Right hindlimb (tissue), 1 donor: Measurements from ENCODE around the gene NOL4L.

Source experiments
- DNase-seq: peaks from one replicate; pipeline ENCODE4 v3.0.0-alpha.2; 2018

The NOL4L gene

DNA sequence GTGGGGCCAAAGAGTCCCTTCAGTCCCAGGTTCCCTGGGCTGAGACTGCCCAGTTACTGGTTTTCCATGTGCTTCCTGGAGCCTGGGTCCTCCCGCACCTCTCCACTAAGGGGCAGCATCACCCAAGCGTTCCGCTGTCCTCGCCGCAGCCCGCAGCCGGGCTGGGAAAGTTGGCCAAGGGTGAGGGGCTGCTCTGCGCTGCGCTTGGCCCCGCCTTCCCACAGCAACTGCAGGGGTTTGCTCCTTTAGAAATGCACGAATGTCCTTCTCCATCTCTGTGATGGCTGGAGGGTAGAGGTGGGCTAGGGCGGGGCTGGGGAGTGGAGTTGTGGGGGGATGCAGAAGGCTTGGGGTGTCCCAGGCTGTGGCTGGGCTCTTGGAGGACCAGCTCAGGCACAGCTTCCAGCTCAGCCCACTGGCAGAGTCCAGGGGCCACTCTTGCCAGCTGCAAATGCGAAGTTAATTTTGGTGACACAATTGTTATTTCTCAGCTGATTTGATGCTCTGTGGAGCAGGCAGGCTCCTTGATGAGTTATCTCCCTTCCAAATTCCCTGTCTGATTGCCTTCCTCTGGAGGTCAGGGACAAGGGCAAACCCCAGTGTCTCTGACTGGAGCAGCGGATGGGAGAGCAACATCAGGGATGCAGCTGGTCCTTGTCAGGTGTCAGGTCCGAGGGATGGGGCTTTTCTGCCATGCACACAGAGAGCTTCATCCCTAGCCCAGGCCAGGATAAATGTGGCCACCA, 63.2 kb downstream of the NOL4L start:
- peak; percentile 86 for DNase-seq

DNA sequence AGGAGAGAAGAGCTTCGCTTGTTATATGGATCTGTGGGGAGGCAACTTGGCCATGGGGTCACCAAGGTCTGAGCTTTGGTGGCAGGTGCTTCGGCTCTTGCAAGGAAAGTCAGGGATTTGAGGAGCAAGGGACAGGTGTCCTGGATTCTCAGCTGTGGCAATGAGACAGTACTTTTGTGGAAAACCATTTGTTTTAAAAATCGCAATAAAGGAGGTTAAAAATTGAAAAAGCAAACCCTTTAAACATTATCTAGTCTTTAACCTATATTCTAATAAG, 64.3 kb downstream of the NOL4L start:
- no peak for DNase-seq

- DNase-seq, result no peak
Observed at GRCh38 chr20:32519381-32519730, 65.8 kb downstream of the NOL4L start.

DNA sequence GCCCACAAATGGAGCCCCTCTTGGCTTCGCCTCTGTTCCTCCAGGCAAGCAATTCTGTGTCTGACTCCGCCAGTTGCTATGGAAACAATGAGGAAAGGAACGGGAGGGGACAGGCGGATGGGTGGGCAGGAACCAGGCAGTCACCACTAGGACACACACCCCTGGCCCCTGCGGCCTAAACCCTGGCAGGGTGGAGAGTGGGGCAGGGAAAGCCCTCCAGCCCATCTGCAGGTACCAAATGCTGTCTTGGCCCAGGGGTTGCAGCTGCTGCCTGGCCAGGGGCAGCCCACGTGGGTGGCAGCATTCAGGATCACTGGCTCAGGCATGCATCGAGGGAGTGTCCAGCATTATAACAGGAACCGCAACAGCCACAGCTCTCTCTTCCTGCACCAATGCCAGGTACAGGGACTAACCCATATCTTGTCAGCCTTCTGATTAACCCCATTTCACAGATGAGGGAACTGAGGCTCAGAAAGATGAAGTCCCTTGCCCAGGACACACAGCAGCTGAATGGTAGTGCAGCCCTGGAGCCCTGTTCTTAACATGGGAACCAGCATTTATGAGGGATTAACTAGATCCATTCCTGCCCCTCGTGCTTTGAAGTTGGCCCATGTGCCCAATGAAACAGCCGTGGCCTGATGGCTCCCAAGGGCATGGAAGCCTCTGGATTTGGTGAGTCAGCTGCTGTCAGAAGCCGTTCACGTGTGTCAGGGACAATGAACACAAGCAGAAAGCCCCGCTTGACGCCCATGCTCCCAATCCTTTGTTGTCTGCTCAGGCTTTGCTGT, 66.3 kb downstream of the NOL4L start:
- no peak for DNase-seq

- no peak for DNase-seq
Observed at GRCh38 chr20:32517914-32518592, 67.1 kb downstream of the NOL4L start.

DNA sequence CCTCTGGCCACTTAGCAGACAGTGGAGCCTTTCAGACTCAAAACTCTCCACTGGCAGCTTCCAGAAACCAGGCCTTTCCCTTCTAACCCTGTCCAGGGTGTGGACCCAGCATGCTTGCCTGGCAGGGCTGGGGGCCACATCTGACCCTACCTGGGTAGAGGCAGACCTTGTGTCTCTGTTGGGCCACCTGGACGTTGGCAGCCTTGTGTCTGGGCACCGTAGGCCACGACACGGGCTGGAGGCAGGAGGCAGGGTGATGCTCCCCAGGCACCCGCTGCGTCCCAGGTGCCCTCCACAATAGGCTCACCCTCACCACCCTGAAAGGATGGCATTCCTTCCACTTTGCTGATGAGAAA, 67.6 kb downstream of the NOL4L start:
- no peak for DNase-seq

- DNase-seq, result peak; percentile 44
Observed at GRCh38 chr20:32516583-32517517, 68.3 kb downstream of the NOL4L start.

DNA sequence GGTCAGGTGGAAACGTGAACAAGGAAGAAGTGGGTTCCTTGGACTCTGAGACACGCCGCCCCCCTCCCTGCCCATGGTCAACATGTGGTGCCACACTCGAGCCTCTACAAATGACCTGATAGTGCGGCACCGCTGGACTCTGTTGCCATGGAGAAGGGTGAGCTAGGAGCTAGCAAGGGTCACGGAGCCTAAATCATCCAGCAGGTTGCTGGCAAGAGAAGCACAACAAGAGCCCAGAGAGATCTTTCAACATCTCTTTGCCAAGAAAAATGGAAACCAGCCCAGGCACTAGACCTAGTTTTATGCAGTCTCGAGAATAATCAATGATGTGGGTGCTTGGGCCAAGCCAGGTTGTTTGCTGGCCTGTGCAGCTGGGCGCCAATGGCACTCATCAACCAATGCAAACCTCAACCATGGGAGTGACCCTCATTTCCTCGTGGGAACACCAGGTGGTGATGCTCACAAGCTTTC, 69.5 kb downstream of the NOL4L start:
- DNase-seq, result no peak

DNA sequence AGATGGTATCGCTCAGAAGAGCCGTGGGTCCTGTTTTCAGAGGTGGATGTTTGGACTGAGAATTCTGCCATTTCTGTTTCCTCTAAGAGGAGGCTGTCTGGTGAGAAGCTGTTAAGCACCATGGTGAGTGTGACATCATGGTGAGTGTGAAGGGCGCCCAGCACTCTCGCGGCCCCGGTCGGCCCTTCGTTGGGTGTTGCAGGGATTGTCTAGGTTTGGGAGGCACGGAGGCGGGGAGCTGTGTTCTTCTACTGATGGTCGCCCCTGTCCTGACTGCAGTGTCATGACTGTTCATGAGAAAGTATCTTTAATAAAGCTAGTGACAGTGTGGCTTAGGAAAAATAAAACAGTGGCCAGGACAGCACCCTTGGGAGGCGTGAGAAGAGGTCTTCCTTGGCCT, 70.4 kb downstream of the NOL4L start:
- no peak for DNase-seq

DNA sequence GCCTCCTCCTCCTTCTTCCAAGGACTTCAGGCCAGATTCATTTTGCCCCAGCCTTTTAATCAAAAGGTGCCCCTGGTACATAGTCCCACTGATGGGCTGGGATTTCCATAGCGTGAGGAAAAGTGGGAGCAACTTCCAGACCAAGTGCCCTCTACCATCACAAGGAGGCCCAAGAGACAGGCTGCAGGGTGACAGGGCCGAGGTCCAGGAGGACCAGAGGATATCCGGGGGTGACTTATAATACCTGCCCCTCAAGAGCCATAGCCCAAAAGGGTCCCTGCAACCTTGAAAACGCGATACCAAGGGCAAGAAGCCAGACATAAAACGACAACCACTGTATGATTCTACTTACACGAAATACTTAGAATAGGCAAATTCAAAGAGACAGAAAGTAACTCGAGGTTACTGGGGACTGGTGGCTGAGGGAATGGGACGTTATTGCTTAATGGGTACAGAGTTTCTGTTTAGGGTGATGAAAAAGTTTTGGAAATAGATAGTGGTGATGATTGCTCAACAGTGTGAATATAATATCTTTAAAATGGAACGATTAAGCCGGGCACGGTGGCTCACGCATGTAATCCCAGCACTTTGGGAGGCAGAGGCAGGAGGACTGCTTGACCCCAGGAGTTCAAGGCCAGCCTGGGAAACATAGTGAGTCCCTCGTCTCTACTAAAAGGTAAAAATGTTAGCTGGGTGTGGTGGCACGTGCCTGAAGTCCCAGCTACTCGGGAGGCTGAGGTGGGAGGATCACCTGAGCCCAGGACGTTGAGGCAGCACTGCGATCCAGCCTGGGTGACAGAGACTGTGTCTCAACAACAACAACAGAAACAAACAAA, 71.9 kb downstream of the NOL4L start:
- DNase-seq, result no peak

DNA sequence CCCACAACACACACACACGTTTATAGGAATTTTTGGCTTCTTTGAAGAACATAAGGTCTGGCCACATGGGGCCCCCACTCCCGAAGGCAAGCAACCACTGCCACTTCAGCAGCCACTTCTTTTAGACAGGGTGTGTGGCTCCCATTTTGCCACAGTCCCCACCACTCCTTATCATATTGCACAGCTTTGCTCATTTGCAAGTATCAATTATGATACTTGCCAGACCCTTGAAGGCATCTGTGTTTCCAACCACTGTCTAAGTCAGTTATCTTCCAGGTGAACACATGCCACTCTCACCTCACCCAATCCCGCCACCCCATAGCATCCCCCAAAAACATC, 73.1 kb downstream of the NOL4L start:
- DNase-seq, result no peak

GRCh38 chr20:32511358-32512046, 73.6 kb downstream of the NOL4L start:
- DNase-seq, result no peak

GRCh38 chr20:32510601-32511357, 74.4 kb downstream of the NOL4L start:
- DNase-seq, result no peak

DNA sequence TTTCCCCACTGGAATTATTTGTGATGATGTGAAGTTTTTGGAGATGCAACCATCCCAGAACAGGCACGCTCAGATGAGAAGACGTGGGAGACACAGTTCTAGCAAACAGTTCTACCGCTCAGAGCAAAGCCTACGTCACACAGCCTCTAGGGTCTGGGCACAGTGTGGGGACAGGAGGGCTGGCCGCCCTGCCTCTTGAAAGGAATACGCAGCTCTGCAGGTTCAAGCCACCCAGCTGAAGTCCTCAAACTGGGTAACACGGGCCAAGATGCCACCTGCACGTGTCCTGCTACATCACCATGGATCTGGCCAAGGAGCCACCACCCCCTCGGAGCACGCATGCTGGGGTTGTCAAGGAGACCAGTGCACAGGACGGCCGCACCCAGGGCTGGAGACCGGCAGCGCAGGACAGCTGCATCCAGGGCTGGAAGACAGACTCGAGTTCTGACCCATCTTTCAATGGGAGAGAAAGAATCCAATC, 75.0 kb downstream of the NOL4L start:
- no peak for DNase-seq

DNA sequence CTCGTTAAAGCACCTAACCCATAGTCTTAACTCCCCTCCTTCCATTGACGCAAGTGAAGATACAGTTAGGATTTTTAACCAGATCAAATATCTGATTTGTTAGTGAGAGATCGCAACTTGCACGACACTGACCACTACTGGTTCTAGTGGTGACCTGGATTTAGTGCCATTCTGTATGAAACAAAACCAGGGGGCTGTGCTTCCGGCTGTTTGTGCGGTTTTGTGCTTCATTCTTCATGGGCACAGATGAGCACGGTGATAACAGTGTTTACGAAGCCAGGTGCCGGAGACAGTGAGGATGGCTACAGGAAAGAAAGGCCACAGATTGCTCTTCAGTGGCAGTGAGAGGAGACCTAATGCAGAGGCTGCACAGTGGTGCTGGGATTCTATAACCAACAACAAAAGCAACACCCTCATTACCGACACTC, 75.5 kb downstream of the NOL4L start:
- DNase-seq, result no peak

DNA sequence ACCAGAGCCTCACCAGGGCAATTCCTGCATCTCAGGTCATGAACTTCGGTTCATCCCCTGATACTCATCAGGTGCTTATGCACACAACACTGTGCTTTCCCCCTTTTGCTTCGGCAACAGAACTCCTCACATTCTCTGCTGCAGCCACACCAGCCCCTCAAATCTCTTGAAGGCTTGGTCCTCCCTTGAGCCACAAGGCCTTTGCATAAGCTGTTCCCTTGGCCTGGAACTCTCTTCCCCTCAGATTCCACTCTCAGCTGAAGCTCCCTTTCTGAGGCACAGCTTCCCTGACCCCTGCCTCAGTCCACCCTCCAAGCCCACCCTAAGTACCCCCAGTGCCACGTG, 76.4 kb downstream of the NOL4L start:
- no peak for DNase-seq

DNA sequence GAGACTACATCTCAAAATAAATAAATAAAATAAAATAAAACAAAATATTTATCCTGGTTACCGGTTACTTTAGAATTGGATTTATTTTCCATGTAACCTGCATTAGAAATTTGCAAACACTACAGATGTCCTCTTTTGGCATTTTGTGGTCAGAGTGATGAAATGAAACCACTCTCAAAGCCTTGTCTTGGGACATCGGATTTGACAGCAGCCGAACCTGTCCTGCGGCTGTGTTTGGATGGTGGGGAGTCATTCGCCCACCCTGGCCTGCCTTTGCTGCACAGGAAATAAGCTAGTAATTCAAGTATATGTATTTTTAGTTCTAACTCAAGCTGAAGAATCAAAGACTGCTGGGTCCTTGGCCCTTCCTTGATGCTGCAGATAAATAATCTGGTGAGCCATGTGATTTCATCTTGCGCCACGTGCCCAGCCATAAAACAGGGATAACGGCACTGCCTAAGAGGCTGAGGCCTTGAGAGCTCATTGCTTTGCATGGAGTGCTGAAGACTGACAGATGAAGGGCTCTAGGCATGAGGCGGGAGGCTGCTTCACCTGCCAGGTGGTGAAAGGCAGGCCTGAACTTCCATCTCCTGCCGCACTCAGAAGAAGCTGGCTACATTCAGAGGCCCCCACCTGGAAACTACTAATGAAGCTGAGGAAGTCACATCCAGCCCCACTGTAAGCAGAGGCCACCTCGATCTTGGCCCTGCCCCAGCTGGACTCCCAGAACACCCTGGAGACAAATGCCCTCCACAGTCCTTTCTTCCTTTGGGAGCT, 76.9 kb downstream of the NOL4L start:
- DNase-seq, result no peak

GRCh38 chr20:32506721-32507120, 78.4 kb downstream of the NOL4L start:
- no peak for DNase-seq

GRCh38 chr20:32505723-32506473, 79.2 kb downstream of the NOL4L start:
- DNase-seq, result no peak
